IMR-90 (cell line): ENCODE results near the gene VPS54. TPM values are rescaled to one million over a fixed set of nuclear protein-coding genes. Genes with fewer than 3 reads are reported as not detected.

Experiments used
- ATAC-seq: fragments of 200-7000 bp; cut with Tn5 transposase; 2 replicates; pipeline ENCODE4 v1.9.1; 2020; ENCODE audit warnings: low read depth, mild to moderate bottlenecking, moderate library complexity
- BruUV-seq: library from RNA; stranded (reverse); fragments of 400-500 nt; replicated peaks from 2 replicates; lab custom pipeline; 2021; lab: Mats Ljungman, UMichigan
- CTCF ChIA-PET: fragments of 300-600 bp; formaldehyde crosslinking; extraction: SDS; loops from one replicate; lab custom pipeline; 2021; ENCODE audit warnings: antibody characterized with exemption; lab: Yijun Ruan, JAX
- POLR2A ChIA-PET: fragments of 300-600 bp; sonication (Branson Sonifier 250); formaldehyde crosslinking; loops from one replicate; lab custom pipeline; 2022; ENCODE audit warnings: antibody characterized with exemption; ENCODE audit not compliant: unreplicated experiment; lab: Charles Lee
- DNase-seq: peaks from one replicate; pipeline ENCODE4 v3.0.0; 2013
- H2AFZ ChIP-seq: replicated peaks from 2 replicates; pipeline ENCODE3; 2013; ENCODE audit warnings: low read length, mild to moderate bottlenecking; ENCODE audit not compliant: poor library complexity
- H2AK5ac ChIP-seq: 2 replicates; pipeline ENCODE4 v1.6.1; 2013; ENCODE audit warnings: low read depth, low read length, inconsistent platforms
- H2AK9ac ChIP-seq: replicated peaks from 2 replicates; pipeline ENCODE3; 2013; ENCODE audit warnings: mild to moderate bottlenecking, low read depth, low read length, moderate library complexity; ENCODE audit not compliant: poor library complexity
- H2BK120ac ChIP-seq: 2 replicates; pipeline ENCODE4 v1.6.1; 2013; ENCODE audit warnings: low read depth, low read length, inconsistent platforms
- H2BK15ac ChIP-seq: 3 replicates; pipeline ENCODE4 v1.6.1; 2013; ENCODE audit warnings: low read depth, low read length, inconsistent platforms
- H2BK20ac ChIP-seq: 2 replicates; pipeline ENCODE4 v1.6.1; 2013; ENCODE audit warnings: low read depth, mild to moderate bottlenecking, inconsistent platforms, low read length, moderate library complexity
- H2BK5ac ChIP-seq: 2 replicates; pipeline ENCODE4 v1.6.1; 2013; ENCODE audit warnings: mild to moderate bottlenecking, low read depth, low read length, inconsistent platforms; ENCODE audit not compliant: poor library complexity, severe bottlenecking
- H3K14ac ChIP-seq: replicated peaks from 2 replicates; pipeline ENCODE4 v1.6.1; 2013; ENCODE audit warnings: low read depth, low read length, inconsistent platforms
- H3K18ac ChIP-seq: 2 replicates; pipeline ENCODE4 v1.6.1; 2013; ENCODE audit warnings: low read depth, low read length, control low read depth
- H3K23ac ChIP-seq: 2 replicates; pipeline ENCODE4 v1.6.1; 2013; ENCODE audit warnings: low read depth, low read length, inconsistent platforms
- H3K27ac ChIP-seq: 2 replicates; pipeline ENCODE4 v1.5.1; 2013; ENCODE audit warnings: mild to moderate bottlenecking, control low read depth, low read length; ENCODE audit not compliant: insufficient read depth
- H3K27me3 ChIP-seq: 2 replicates; pipeline ENCODE4 v1.6.1; 2013; ENCODE audit warnings: low read length; ENCODE audit not compliant: control insufficient read depth, insufficient read depth
- H3K36me3 ChIP-seq: 2 replicates; pipeline ENCODE4 v1.6.1; 2013; ENCODE audit warnings: low read length, mixed read lengths; ENCODE audit not compliant: control insufficient read depth, insufficient read depth
- H3K4ac ChIP-seq: 2 replicates; pipeline ENCODE4 v1.6.1; 2013; ENCODE audit warnings: low read depth, low read length, inconsistent platforms
- H3K4me1 ChIP-seq: 2 replicates; pipeline ENCODE4 v1.6.1; 2013; ENCODE audit warnings: low read length, mixed read lengths; ENCODE audit not compliant: control insufficient read depth, insufficient read depth
- H3K4me2 ChIP-seq: 2 replicates; pipeline ENCODE4 v1.6.1; 2013; ENCODE audit warnings: low read depth, mild to moderate bottlenecking, control low read depth, low read length, moderate library complexity
- H3K4me3 ChIP-seq: 2 replicates; pipeline ENCODE4 v1.5.1; 2013; ENCODE audit warnings: low read depth, mild to moderate bottlenecking, control low read depth, low read length, moderate library complexity; ENCODE audit not compliant: insufficient read depth
- H3K56ac ChIP-seq: 2 replicates; pipeline ENCODE4 v1.6.1; 2013; ENCODE audit warnings: low read length, inconsistent platforms; ENCODE audit not compliant: insufficient read depth; ENCODE audit errors: extremely low read depth
- H3K79me1 ChIP-seq, 2 experiments: 2 replicates each; pipeline ENCODE4 v1.6.1; 2013; ENCODE audit warnings: low read length in 2 of 2, inconsistent platforms in 1 of 2, low read depth in 1 of 2
- H3K9ac ChIP-seq: 2 replicates; pipeline ENCODE4 v1.6.1; 2013; ENCODE audit warnings: low read depth, low read length, control low read depth
- H3K9me1 ChIP-seq: 2 replicates; pipeline ENCODE4 v1.6.1; 2013; ENCODE audit warnings: low read length, inconsistent platforms; ENCODE audit not compliant: insufficient read depth
- H3K9me3 ChIP-seq: 2 replicates; pipeline ENCODE4 v1.6.1; 2013; ENCODE audit warnings: low read length; ENCODE audit not compliant: control insufficient read depth, insufficient read depth
- H4K20me1 ChIP-seq: 2 replicates; pipeline ENCODE4 v1.6.1; 2013; ENCODE audit warnings: low read length, inconsistent platforms; ENCODE audit not compliant: insufficient read depth
- H4K5ac ChIP-seq: 2 replicates; pipeline ENCODE4 v1.6.1; 2013; ENCODE audit warnings: mild to moderate bottlenecking, low read depth, low read length, control low read depth
- H4K8ac ChIP-seq, 2 experiments: 2 replicates each; pipeline ENCODE4 v1.6.1; 2013; ENCODE audit warnings: low read depth in 2 of 2, low read length in 2 of 2, control low read depth in 1 of 2, inconsistent platforms in 1 of 2
- H4K91ac ChIP-seq: 2 replicates; pipeline ENCODE4 v1.6.1; 2013; ENCODE audit warnings: low read depth, low read length, inconsistent platforms; ENCODE audit not compliant: insufficient read depth
- BHLHE40 ChIP-seq: fragments of 150-350 bp; IDR thresholded peaks from 2 replicates; pipeline ENCODE4 v1.6.1; 2016; ENCODE audit warnings: mild to moderate bottlenecking, low read depth, low read length
- CHD1 ChIP-seq: IDR thresholded peaks from 2 replicates; pipeline ENCODE4 v1.6.1; 2012; ENCODE audit warnings: low read depth, low read length, improper control_type of control experiment
- MAFK ChIP-seq: IDR thresholded peaks from 2 replicates; pipeline ENCODE4 v1.6.1; 2012; ENCODE audit warnings: low read depth, low read length, improper control_type of control experiment
- dilution Hi-C: fragments of 300-500 bp; cut with HindIII; formaldehyde crosslinking; loops from one replicate; pipeline ENCODE4 v1.14.3; 2018; ENCODE audit warnings: low sequenced_read_pairs; ENCODE audit not compliant: unreplicated experiment
- in situ Hi-C: fragments of 300-500 bp; cut with MboI; formaldehyde crosslinking; loops from 3 replicates; pipeline ENCODE4 v1.14.3; 2019; ENCODE audit warnings: low sequenced_read_pairs, inconsistent platforms, mixed read lengths
- intact Hi-C: fragments of 100-400 bp; cut with micrococcal nuclease; formaldehyde crosslinking; loops from 2 replicates; pipeline ENCODE4 v1.10.0; 2022
- polyA plus RNA-seq, 3 experiments: library from polyadenylated mRNA; depleted of rRNA; stranded (reverse); fragments of >200 nt; gene quantifications; 2 replicates each; pipeline ENCODE4 v1.2.3, GENCODE V29; 2012; ENCODE audit warnings: low replicate concordance in 1 of 3
- total RNA-seq: library from RNA; depleted of rRNA; stranded (reverse); fragments of >200 nt; gene quantifications from 2 replicates; pipeline ENCODE4 v1.2.3, GENCODE V29; 2012

VPS54 gene
- total and polyA plus RNA-seq, 2 of the 4 experiments (the other 2 are of a cell fraction) = 7.1 to 18.1 TPM

DNA sequence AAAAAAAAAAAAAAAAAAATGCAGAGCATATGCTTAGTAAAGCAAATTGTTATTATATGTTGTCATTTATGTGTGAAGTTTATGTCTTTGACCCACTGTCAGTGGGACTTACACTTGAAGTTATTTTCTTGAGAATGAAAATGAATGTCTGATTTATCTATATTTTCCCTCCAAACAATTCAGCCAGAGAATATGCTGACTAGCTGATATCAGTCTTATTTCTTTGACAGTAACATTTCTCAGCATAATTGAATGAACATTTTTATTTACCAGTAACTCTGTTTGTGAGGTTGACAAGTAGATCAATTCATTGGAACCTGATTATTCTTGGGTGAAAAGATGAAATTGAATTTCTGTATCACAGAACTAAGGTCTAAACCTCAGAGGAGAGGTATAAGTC, 40.0 kb upstream of the VPS54 start:
- no peak overlapping the region for H2BK120ac ChIP-seq
- no peaks in the 10 kb centered on the region for H4K20me1 ChIP-seq
- H3K9ac ChIP-seq = no peak overlapping the region
- H3K4me1 ChIP-seq = peaks cover 6% of the 10 kb centered on the region; the same call in 1 of the 2 replicates
- H2AK9ac ChIP-seq = no peak overlapping the region
- no peak for ATAC-seq
- no peak overlapping the region for H3K23ac ChIP-seq
- H2AFZ ChIP-seq = no peak overlapping the region
- H3K79me1 ChIP-seq = no peaks in the 10 kb centered on the region
- no peak overlapping the region for H4K5ac ChIP-seq
- H2BK20ac ChIP-seq = no peak overlapping the region
- H2BK5ac ChIP-seq = no peak overlapping the region
- H3K14ac ChIP-seq = no peak overlapping the region
- H3K56ac ChIP-seq = no peak overlapping the region
- no peak for DNase-seq
- H3K27me3 ChIP-seq = peaks cover 2% of the 10 kb centered on the region; the same call in 1 of the 2 replicates
- dilution Hi-C loops (loop anchor here (25.0 kb wide), 1 partner anchor 253 kb away; no protein-coding TSS in a partner anchor), intact Hi-C loops (loop anchor here (10.0 kb wide), 1 partner anchor 816 kb away; no protein-coding TSS in a partner anchor), in situ Hi-C loops (no loop called here)
- H3K18ac ChIP-seq = no peak overlapping the region
- H3K4ac ChIP-seq = no peak overlapping the region
- H2BK15ac ChIP-seq = no peak overlapping the region
- no peak overlapping the region for H2AK5ac ChIP-seq
- POLR2A ChIA-PET = no interaction called here
- no peak overlapping the region for H4K91ac ChIP-seq
- H4K8ac ChIP-seq = no peak overlapping the region
- no peaks in the 10 kb centered on the region for H3K9me3 ChIP-seq
- no peak overlapping the region for H3K4me3 ChIP-seq
- H3K36me3 ChIP-seq = no peaks in the 10 kb centered on the region
- no peak overlapping the region for H3K27ac ChIP-seq
- CTCF ChIA-PET = interaction anchor here (0.7 kb wide), 2 partner anchors 75 to 272 kb away, joined by 3 read pairs; no protein-coding TSS in a partner anchor
- no TSS peak for BruUV-seq
- H3K9me1 ChIP-seq = peaks cover 4% of the 10 kb centered on the region; the same call in 1 of the 2 replicates
- peak; percentile 66 for TF ChIP-seq MAFK
- no peak for TF ChIP-seq CHD1
- TF ChIP-seq BHLHE40 = no peak
- no peak overlapping the region for H3K4me2 ChIP-seq
